ENCODE measurements around the gene CDSN. TPM values are rescaled to one million over a fixed set of nuclear protein-coding genes. Genes with fewer than 3 reads are reported as not detected.

The CDSN gene
- total RNA-seq, 1 experiment from 2014 or later: not detected

DNA sequence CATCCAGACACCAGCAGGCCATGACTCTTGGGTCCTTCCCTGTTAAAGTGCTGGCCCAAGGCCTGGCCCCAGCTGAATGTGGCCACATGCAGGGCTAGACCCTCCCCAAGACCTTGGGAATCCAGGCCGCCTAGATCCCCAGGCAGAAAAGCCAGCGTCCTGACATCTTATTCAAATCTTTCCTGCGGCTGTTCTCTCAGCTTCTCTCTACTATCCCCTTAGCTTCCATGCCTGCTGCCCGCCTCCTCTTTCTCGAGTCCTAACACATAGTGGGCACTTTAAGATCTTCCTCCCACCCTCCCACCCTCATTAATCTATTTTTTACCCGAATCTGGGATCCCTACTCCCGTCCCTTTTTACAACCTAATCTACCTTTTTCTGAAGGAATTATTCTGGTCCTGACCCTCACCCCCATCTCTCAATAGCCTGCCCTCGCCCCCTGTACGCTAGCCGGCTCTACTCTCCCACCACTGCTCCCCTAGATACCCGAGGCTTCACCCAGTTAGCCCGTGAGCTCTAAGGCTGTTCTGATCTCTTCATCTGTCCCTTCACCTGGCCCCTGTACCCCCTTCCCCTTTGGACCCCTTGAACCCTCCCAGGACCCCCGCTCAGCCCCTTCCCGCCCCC lies 37.4 kb upstream of the CDSN start, which contains the start of gene CCHCR1:
Gene CCHCR1, minus strand, starts transcription at position 290 of the 627 bp plus-strand sequence. Its CDS starts 202 bp downstream, at position 88.
- peak within 1 kb of the TSS; percentile 72 for H3K4me3 ChIP-seq (ENCODE audit: insufficient read depth, low read depth, low read length)
- peaks cover 15% of the 10 kb centered on the region for H3K36me3 ChIP-seq (replicated peaks; ENCODE audit: control insufficient read depth, insufficient read depth, low read length)
- H3K27me3 ChIP-seq (ENCODE audit: control insufficient read depth, insufficient read depth, low read length): no peaks in the 10 kb centered on the region
- peak; percentile 70 for DNase-seq

DNA sequence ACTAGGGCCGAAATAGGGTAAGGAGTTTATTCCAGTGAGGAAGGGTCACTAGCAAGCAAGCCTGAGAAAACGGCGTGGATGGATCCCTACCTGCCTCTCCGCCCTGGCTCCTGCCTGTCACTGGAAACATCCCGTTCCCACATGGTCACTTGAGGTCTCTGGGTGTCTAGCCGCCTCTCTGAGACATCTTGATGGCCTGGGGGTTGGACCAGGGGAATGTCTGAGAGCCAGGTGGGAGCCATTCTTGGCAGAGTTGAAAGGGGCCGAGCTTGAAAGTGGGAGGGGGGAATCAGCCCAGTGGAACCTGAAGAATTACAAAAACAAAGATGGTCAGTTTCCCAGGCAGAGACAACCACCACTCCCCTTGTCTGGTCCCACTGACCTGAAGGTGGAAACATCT lies 36.4 kb upstream of the CDSN start:
- H3K36me3 ChIP-seq (replicated peaks; ENCODE audit: control insufficient read depth, insufficient read depth, low read length): peaks cover 15% of the 10 kb centered on the region
- H3K4me3 ChIP-seq (ENCODE audit: insufficient read depth, low read depth, low read length): no peak overlapping the region
- DNase-seq: no peak
- H3K27me3 ChIP-seq (ENCODE audit: control insufficient read depth, insufficient read depth, low read length): no peaks in the 10 kb centered on the region

DNA sequence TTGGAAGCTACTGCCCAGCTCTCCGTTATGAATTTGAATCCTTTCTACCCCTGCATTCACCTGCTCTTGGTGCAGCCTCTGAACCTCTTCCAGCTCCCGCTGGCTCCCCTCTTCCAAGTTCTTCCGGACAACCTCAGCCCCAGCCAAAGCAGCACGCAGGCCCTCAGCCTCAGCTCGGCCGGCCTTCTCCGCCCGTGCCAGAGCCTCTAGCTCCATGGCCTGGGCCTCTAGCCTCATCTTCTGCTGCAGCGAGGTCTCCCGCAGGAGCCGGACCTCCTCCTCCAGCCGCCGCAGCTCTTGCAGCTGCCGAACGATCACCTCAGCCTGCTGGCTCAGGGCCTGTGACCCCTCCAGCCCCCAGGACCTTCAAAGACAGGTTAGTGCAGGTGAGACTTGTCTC lies 34.2 kb upstream of the CDSN start:
- no peaks in the 10 kb centered on the region for H3K27me3 ChIP-seq (ENCODE audit: control insufficient read depth, insufficient read depth, low read length)
- no peak for DNase-seq
- H3K36me3 ChIP-seq (replicated peaks; ENCODE audit: control insufficient read depth, insufficient read depth, low read length): peaks cover 24% of the 10 kb centered on the region
- H3K4me3 ChIP-seq (ENCODE audit: insufficient read depth, low read depth, low read length): no peak overlapping the region

DNA sequence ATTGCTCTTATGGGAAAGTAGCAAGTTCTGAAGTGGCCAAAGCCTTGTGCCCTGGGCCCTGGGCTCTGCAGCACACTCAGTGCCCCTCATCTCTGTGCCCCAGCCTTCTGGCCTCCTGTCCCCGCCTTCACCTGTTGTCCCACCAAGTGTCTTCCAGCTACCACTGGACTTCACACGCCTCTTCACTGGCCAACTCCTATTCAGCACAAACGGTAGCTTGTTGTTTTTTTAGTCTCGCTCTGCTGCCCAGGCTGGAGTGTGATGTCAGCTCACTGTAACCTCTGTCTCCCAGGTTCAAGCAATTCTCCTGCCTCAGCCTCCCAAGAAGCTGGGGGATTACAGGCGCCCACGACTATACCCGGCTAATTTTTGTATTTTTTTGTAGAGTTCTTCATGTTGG lies 32.5 kb upstream of the CDSN start:
- DNase-seq: no peak
- peaks cover 30% of the 10 kb centered on the region for H3K36me3 ChIP-seq (replicated peaks; ENCODE audit: control insufficient read depth, insufficient read depth, low read length)
- no peaks in the 10 kb centered on the region for H3K27me3 ChIP-seq (ENCODE audit: control insufficient read depth, insufficient read depth, low read length)
- H3K4me3 ChIP-seq (ENCODE audit: insufficient read depth, low read depth, low read length): no peak overlapping the region

DNA sequence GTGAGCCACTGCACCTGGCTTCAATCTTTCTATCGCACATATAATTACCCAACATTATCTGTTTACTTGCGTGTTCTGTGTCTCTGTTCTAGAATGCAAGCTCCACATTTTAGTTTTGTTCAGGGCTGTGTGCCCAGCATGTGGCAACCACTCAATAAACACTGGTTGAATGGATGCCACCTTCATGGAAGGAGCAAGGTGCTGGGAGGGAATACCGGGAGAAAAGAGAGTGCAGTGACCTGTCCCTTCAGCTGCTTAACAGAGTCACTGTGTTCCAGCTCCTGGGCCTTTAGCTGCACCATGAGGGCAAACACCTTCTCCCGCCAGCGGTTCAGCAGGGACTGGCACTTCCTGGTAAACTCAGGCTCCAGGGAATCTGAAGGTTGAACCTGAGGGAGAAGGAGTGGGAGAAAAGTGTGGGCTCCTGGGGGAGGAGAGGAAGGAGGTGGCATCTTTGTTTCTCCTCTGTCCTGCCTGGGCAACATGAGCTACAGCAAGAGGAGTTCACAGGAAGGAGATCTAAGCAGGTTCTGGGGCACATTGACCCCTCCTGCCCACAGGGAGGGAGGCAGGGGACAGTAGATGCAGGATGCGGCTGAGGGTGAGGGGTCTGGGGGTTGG lies 29.7 kb upstream of the CDSN start:
- no peak for DNase-seq
- no peaks in the 10 kb centered on the region for H3K27me3 ChIP-seq (ENCODE audit: control insufficient read depth, insufficient read depth, low read length)
- peaks cover 27% of the 10 kb centered on the region for H3K36me3 ChIP-seq (replicated peaks; ENCODE audit: control insufficient read depth, insufficient read depth, low read length)
- H3K4me3 ChIP-seq (ENCODE audit: insufficient read depth, low read depth, low read length): no peak overlapping the region

DNA sequence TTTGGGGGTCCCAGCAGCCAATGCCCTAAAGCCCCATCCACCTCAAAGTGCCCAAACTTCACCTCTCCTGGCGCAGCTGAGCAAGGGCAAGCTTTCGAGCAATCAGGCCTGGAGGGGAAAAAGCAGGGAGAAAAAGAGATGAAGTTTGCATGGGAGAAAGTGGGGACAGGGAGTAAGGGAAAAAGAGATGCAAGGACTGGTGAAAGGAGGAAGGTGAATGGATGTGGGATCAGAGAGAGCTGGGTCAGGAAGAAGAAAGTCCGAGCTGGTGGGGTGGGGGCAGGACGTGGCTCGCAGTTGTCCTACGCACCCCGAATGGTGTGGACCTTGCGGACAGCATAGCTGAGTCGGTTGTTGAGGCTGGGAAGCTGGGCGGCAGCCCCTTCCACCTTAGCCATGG lies 25.1 kb upstream of the CDSN start:
- Histone ChIP-seq H3K4me3 (ENCODE audit: insufficient read depth, low read depth, low read length) (no peak overlapping the region), H3K36me3 (replicated peaks; ENCODE audit: control insufficient read depth, insufficient read depth, low read length) (peaks cover 30% of the 10 kb centered on the region), H3K27me3 (ENCODE audit: control insufficient read depth, insufficient read depth, low read length) (no peaks in the 10 kb centered on the region)
- no peak for DNase-seq

DNA sequence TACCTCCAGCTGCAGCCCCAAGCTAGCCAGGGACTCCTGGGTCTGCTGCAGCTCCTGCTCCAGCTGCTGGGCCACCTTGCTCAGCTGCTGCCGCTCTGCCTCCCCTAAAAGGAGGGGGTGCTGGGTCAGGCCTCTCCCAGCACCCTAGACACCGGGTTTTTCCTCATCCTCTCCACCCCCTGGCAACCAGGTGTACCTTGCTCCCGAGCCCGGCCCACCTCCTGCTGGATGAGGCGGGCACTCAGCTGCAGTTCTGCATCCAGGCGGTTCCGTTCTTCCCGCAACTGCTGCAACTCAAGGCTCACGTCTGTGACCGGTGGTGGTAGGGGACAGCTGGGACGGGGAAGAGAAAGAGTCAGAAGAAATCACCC lies 24.7 kb upstream of the CDSN start:
- Histone ChIP-seq H3K27me3 (ENCODE audit: control insufficient read depth, insufficient read depth, low read length) (no peaks in the 10 kb centered on the region), H3K36me3 (replicated peaks; ENCODE audit: control insufficient read depth, insufficient read depth, low read length) (peaks cover 27% of the 10 kb centered on the region), H3K4me3 (ENCODE audit: insufficient read depth, low read depth, low read length) (no peak overlapping the region)
- DNase-seq: no peak

DNA sequence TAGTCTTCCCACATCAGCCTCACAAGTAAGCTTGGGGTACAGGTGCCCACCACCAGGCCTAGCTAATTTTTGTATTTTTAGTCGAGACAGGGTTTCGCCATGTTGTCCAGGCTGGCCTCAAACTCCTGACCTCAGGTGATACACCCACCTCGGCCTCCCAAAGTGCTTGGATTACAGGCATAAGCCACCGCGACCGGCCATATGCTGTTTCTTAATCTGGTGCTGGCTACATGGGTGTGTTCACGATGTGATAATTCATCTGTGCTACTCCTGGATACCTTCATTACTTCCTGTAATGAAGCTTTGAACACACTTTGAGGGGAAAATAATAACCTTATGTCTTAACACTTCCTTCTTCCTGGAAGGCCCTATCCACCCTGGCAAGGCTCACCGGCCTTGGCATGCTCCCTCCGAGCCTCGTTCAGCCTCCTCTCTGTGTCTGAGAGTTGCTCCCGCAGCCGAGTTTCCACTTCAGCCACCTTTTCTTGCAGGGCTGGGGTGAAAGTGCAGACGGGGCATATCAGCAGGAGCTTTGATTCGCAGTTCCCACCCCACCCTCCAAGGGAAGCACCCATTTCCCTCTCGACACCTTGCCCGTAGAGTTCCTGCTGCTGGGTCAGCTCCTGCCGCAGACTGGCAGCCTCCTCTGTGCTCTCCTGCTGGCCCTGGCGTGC lies 24.2 kb upstream of the CDSN start:
- Histone ChIP-seq H3K36me3 (replicated peaks; ENCODE audit: control insufficient read depth, insufficient read depth, low read length) (peaks cover 25% of the 10 kb centered on the region), H3K4me3 (ENCODE audit: insufficient read depth, low read depth, low read length) (no peak overlapping the region), H3K27me3 (ENCODE audit: control insufficient read depth, insufficient read depth, low read length) (no peaks in the 10 kb centered on the region)
- no peak for DNase-seq

DNA sequence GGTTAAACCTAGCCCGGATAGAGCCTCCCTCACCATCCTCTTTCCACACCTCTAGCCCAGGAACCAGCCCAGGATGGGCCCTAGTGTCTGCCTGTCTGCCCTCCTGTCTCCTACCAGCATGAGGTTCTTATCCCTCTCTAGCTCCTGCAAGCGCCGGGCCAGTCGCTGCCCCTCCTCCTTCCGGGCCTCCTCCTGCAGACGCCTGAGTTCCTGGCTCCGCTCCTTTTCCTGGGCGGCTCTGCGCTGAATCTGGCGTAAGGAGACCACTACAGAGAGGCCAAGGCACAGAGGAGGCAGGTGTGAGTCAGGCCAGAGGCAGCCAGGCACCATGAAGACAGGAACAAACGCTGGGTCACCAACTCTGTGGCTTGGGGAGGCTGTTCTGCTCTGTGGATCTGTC lies 22.9 kb upstream of the CDSN start:
- H3K4me3 ChIP-seq (ENCODE audit: insufficient read depth, low read depth, low read length): no peak overlapping the region
- H3K27me3 ChIP-seq (ENCODE audit: control insufficient read depth, insufficient read depth, low read length): no peaks in the 10 kb centered on the region
- H3K36me3 ChIP-seq (replicated peaks; ENCODE audit: control insufficient read depth, insufficient read depth, low read length): peaks cover 20% of the 10 kb centered on the region
- DNase-seq: peak; percentile 94

DNA sequence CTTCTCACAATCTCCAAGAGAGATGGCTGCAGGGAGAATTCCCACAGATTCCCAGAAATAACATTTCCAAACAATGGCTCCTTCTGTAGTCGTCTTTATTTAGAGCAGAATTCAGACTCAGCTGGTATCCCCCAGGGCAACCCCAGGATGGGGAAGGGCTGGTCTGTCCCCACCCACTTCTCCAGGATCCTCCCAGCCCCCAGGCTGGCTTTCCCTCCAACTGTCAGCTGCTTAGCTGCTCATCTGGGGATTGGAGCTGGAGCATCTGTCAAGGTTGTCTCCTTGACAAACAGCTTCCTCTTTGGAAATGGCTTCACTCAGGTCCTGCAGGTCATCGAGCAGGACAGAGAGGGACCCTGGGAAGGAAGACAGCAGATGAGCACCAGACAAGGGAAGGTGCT lies 22.1 kb upstream of the CDSN start:
- H3K4me3 ChIP-seq (ENCODE audit: insufficient read depth, low read depth, low read length): no peak overlapping the region
- H3K27me3 ChIP-seq (ENCODE audit: control insufficient read depth, insufficient read depth, low read length): no peaks in the 10 kb centered on the region
- peaks cover 18% of the 10 kb centered on the region for H3K36me3 ChIP-seq (replicated peaks; ENCODE audit: control insufficient read depth, insufficient read depth, low read length)
- no peak for DNase-seq

DNA sequence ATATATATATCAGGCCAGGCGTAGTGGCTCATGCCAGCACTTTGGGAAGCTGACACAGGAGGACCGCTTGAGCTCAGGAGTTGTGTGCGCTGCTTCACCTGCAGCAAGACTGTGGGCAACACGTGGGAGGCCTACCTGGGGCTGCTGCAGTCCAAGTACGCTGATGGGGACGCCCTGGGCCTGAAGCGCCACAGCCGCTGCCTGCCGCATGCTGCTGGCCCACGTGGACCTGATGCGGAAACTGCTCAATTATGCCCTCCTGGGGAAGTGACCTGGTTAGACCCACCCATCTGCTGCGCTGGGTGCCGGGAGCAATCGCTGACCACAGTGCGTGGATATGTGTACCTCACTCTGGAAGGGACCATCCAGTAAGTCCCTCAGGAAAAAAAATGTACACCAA lies 20.4 kb upstream of the CDSN start:
- no peak for DNase-seq
- H3K4me3 ChIP-seq (ENCODE audit: insufficient read depth, low read depth, low read length): no peak overlapping the region
- no peaks in the 10 kb centered on the region for H3K27me3 ChIP-seq (ENCODE audit: control insufficient read depth, insufficient read depth, low read length)
- peaks cover 18% of the 10 kb centered on the region for H3K36me3 ChIP-seq (replicated peaks; ENCODE audit: control insufficient read depth, insufficient read depth, low read length)

DNA sequence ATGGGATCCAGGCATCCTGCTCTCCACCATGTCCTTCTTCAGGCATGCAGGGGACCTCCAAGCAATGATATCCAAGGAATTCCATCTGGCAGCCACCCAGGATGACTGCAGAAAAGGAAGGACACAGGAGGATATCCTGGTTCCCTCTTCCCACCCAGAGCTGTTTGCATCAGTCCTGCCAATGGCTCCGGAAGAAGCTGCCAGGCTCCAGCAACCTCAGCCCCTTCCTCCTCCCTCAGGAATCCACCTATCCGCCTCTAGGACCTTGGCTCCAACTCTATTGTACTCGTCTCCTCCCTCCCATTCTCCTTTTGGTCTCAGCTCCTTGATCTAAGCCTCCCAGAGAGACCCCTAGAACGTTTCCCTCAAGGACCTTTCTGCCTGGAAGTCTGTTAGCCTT lies 19.4 kb upstream of the CDSN start:
- H3K4me3 ChIP-seq (ENCODE audit: insufficient read depth, low read depth, low read length): no peak overlapping the region
- DNase-seq: peak; percentile 87
- peaks cover 10% of the 10 kb centered on the region for H3K36me3 ChIP-seq (replicated peaks; ENCODE audit: control insufficient read depth, insufficient read depth, low read length)
- no peaks in the 10 kb centered on the region for H3K27me3 ChIP-seq (ENCODE audit: control insufficient read depth, insufficient read depth, low read length)

DNA sequence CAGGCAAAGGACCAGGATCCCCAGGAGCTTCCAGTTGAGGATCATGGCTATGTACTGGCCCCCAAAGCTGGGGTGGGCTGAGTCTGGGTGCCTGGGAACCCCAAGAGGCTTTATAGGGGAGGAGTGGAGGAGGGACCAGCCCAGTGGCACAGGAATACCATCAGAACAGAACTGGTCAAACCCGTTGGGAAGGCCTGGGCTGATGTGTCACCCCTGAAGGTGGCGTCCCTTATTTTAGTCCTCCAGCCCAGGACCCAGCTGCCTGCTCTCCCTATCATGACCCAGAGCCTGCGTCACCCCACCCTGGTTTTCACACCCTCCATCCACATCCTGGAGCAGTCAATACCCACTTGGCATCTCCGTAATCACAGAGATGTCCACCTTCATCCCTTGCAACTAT lies 18.7 kb upstream of the CDSN start, which contains the start of gene PSORS1C2:
Gene PSORS1C2, minus strand, starts transcription at position 85 of the 400 bp plus-strand sequence. Its CDS starts 40 bp downstream, at position 45.
- Histone ChIP-seq H3K36me3 (replicated peaks; ENCODE audit: control insufficient read depth, insufficient read depth, low read length) (peaks cover 8% of the 10 kb centered on the region), H3K4me3 (ENCODE audit: insufficient read depth, low read depth, low read length) (no peak within 1 kb of the TSS), H3K27me3 (ENCODE audit: control insufficient read depth, insufficient read depth, low read length) (no peaks in the 10 kb centered on the region)
- DNase-seq: no peak

DNA sequence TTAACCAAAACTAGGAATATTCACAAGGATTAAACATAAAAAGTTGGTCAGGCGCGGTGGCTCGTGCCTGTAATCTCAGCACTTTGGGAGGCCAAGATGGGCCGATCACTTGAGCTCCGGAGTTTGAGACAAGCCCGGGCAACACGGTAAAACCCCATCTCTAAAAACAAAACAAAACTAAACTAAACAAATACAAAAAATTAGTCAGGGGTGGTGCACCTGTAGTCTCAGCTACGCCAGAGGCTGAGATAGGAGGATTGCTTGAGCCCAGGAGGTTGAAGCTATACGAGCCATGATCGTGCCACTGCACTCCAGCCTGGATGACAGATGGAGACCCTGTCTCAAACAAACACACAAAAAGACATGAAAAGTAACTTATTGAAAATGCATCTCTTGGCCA lies 15.5 kb upstream of the CDSN start:
- H3K27me3 ChIP-seq (ENCODE audit: control insufficient read depth, insufficient read depth, low read length): no peaks in the 10 kb centered on the region
- H3K4me3 ChIP-seq (ENCODE audit: insufficient read depth, low read depth, low read length): no peak overlapping the region
- H3K36me3 ChIP-seq (replicated peaks; ENCODE audit: control insufficient read depth, insufficient read depth, low read length): no peaks in the 10 kb centered on the region
- DNase-seq: no peak

DNA sequence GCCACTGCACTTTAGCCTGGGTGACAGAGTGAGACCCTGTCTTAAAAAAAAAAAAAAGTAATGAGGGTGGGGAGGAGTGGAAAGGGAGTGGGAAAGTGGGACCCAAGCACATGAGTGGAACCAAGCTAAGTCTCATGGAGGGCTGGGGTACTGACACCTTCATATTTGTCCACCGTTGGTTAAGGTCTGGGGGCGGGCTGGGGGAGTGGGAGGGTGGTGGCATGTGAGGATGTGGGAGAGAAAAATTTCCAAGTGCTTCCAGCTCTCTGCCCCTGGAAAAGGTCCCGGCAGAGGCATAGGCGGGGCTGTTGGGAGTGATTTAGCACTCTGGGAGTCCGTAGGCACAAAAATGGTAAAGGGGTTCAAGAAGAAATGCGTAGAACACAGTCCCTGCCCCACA lies 12.6 kb upstream of the CDSN start:
- no peak overlapping the region for H3K4me3 ChIP-seq (ENCODE audit: insufficient read depth, low read depth, low read length)
- no peaks in the 10 kb centered on the region for H3K27me3 ChIP-seq (ENCODE audit: control insufficient read depth, insufficient read depth, low read length)
- no peak for DNase-seq
- H3K36me3 ChIP-seq (replicated peaks; ENCODE audit: control insufficient read depth, insufficient read depth, low read length): no peaks in the 10 kb centered on the region
